ENCODE data around the gene PKP1.
"Not testable (repeated sequence)": the region's sequence is repeated elsewhere in the genome, so short reads cannot be mapped to it uniquely, and the experiment has no call there.

PKP1 gene, protein sequence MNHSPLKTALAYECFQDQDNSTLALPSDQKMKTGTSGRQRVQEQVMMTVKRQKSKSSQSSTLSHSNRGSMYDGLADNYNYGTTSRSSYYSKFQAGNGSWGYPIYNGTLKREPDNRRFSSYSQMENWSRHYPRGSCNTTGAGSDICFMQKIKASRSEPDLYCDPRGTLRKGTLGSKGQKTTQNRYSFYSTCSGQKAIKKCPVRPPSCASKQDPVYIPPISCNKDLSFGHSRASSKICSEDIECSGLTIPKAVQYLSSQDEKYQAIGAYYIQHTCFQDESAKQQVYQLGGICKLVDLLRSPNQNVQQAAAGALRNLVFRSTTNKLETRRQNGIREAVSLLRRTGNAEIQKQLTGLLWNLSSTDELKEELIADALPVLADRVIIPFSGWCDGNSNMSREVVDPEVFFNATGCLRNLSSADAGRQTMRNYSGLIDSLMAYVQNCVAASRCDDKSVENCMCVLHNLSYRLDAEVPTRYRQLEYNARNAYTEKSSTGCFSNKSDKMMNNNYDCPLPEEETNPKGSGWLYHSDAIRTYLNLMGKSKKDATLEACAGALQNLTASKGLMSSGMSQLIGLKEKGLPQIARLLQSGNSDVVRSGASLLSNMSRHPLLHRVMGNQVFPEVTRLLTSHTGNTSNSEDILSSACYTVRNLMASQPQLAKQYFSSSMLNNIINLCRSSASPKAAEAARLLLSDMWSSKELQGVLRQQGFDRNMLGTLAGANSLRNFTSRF

DNA sequence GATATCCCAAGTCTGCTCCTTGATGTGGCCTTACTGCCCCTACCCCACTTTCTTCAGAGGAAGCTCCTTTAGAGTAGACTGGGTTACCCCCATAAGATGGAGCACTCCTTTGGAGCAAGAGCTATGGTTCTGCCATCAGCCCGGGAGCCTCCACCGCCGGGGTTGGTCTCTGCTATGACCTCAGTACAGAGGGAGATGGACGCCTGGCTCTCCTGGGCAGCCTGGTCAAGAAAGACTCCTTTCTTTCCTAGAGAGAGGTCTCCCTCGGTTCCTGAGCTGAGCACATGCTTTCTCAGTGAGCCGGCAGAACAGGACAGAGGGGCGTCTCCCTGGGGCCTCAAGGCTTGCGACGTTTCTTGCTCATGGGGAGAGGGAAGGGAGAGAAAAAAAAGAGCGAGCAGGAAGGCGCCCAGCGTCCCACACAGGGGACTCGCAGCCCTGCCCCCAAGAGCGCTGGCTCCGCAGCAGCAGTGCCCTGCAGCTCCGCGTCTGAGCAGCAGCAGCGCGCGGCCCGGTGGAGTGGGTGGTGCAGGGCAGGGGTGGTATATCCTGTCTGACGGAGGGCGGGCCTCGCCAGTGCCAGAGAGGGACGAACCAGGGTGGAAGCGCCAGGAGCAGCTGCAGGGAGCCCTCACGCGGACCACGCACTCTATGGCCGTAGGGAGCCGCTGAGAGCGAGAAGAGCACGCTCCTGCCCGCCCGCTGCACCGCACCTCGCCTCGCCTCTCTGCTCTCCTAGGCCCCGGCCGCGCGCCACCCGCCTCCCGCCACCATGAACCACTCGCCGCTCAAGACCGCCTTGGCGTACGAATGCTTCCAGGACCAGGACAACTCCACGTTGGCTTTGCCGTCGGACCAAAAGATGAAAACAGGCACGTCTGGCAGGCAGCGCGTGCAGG is at the start of gene PKP1:
Gene PKP1 (plus strand): TSS at position 576 of the 899 bp plus-strand sequence. CDS start 197 bp downstream, at position 773.
- Histone ChIP-seq H3K36me3 (ENCODE audit: insufficient read depth, low read length) (no peaks in the 10 kb centered on the region), H3K4me1 (ENCODE audit: insufficient read depth, low read length) (peaks cover 7% of the 10 kb centered on the region), H3K27ac (ENCODE audit: low read depth, low read length) (no peak within 1 kb of the TSS), H3K9me3 (ENCODE audit: low read length) (no peaks in the 10 kb centered on the region), H3K9ac (ENCODE audit: low read length) (no peak within 1 kb of the TSS), H3K4me3 (ENCODE audit: low read depth in 1 of 2, low read length in 2 of 2) (peak within 1 kb of the TSS in 1 of 2 donors; percentile 23), H3K27me3 (ENCODE audit: control insufficient read depth in 1 of 2, insufficient read depth in 2 of 2, low read length in 2 of 2) (peaks cover 9 to 36% of the 10 kb centered on the region in 2 donors)

- not testable (repeated sequence) for H3K27me3 ChIP-seq (ENCODE audit: control insufficient read depth in 1 of 2, insufficient read depth in 2 of 2, low read length in 2 of 2); H3K9me3 ChIP-seq (ENCODE audit: low read length); H3K4me1 ChIP-seq (ENCODE audit: insufficient read depth, low read length); H3K27ac ChIP-seq (ENCODE audit: low read depth, low read length); H3K9ac ChIP-seq (ENCODE audit: low read length); H3K36me3 ChIP-seq (ENCODE audit: insufficient read depth, low read length); H3K4me3 ChIP-seq (ENCODE audit: low read depth in 1 of 2, low read length in 2 of 2)
These were observed 43.7 kb upstream of the PKP1 start for GRCh38 chr1:201239646-201240045.

DNA sequence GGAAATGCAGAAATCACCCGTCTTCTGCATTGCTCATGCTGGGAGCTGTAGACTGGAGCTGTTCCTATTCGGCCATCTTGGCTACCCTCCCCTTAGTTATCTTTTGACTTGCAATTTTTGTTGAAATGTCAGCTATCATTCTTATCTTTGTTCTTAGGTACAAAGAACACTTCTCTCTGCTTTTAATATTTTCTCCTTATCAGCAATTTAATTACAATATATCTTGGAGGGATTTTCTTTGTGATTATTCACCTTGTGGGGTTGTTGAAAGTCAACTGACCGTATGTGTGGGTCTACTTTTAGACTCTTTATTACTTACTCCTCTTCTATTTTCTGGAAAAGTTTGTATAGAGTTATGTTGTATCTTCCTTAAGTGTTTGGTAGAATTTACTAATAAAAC is 43.1 kb upstream of the PKP1 start:
- Histone ChIP-seq H3K9ac (ENCODE audit: low read length) (no peak overlapping the region), H3K9me3 (ENCODE audit: low read length) (no peaks in the 10 kb centered on the region), H3K4me1 (ENCODE audit: insufficient read depth, low read length) (no peaks in the 10 kb centered on the region), H3K4me3 (ENCODE audit: low read depth in 1 of 2, low read length in 2 of 2) (no peak overlapping the region), H3K27ac (ENCODE audit: low read depth, low read length) (no peak overlapping the region), H3K36me3 (ENCODE audit: insufficient read depth, low read length) (no peaks in the 10 kb centered on the region), H3K27me3 (ENCODE audit: control insufficient read depth in 1 of 2, insufficient read depth in 2 of 2, low read length in 2 of 2) (no peaks in the 10 kb centered on the region)

DNA sequence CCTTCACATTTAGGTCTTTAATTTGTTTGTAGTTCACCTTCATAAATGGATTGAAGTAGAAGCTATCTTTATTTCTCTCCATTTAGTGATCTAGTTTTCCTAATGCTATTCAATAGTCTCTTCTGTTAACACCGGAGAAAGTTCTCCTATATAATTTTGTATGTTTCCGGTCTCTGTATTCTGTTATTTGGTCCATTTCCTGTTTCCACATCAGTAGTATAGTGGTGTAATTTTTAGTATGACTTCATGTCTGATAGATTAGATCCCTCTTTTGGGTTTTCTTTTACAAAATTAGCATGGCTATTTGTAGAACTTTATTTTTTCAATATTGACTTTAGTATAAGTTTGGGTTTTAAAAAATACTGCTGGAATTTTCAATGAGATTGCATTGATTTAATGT is 41.6 kb upstream of the PKP1 start:
- no peak overlapping the region for H3K9ac ChIP-seq (ENCODE audit: low read length)
- no peaks in the 10 kb centered on the region for H3K4me1 ChIP-seq (ENCODE audit: insufficient read depth, low read length)
- H3K27ac ChIP-seq (ENCODE audit: low read depth, low read length), result no peak overlapping the region
- no peaks in the 10 kb centered on the region for H3K9me3 ChIP-seq (ENCODE audit: low read length)
- H3K36me3 ChIP-seq (ENCODE audit: insufficient read depth, low read length), result no peaks in the 10 kb centered on the region
- H3K27me3 ChIP-seq (ENCODE audit: control insufficient read depth in 1 of 2, insufficient read depth in 2 of 2, low read length in 2 of 2), result no peaks in the 10 kb centered on the region
- no peak overlapping the region for H3K4me3 ChIP-seq (ENCODE audit: low read depth in 1 of 2, low read length in 2 of 2)

DNA sequence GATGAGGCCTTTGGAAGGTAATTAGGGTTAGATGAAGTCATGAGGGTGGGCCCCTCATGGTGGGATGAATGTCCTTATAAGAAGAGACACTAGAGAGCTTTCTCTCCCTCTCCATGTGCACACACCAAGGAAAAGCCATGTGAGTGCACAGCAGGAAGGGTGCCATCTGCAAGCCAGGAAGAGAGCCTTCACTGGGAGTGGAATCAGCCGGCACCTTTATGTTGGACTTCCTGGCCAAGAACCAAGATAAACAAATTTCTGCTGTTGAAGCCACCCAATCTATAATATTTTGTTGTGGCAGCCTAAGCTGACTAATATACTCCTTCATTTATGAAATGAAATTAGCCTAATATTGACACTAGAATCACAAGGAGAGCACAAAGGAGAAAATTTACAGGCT is 38.2 kb upstream of the PKP1 start:
- Histone ChIP-seq H3K27ac (ENCODE audit: low read depth, low read length) (no peak overlapping the region), H3K9me3 (ENCODE audit: low read length) (no peaks in the 10 kb centered on the region), H3K27me3 (ENCODE audit: control insufficient read depth in 1 of 2, insufficient read depth in 2 of 2, low read length in 2 of 2) (no peaks in the 10 kb centered on the region), H3K4me1 (ENCODE audit: insufficient read depth, low read length) (no peaks in the 10 kb centered on the region), H3K9ac (ENCODE audit: low read length) (no peak overlapping the region), H3K36me3 (ENCODE audit: insufficient read depth, low read length) (no peaks in the 10 kb centered on the region), H3K4me3 (ENCODE audit: low read depth in 1 of 2, low read length in 2 of 2) (no peak overlapping the region)

DNA sequence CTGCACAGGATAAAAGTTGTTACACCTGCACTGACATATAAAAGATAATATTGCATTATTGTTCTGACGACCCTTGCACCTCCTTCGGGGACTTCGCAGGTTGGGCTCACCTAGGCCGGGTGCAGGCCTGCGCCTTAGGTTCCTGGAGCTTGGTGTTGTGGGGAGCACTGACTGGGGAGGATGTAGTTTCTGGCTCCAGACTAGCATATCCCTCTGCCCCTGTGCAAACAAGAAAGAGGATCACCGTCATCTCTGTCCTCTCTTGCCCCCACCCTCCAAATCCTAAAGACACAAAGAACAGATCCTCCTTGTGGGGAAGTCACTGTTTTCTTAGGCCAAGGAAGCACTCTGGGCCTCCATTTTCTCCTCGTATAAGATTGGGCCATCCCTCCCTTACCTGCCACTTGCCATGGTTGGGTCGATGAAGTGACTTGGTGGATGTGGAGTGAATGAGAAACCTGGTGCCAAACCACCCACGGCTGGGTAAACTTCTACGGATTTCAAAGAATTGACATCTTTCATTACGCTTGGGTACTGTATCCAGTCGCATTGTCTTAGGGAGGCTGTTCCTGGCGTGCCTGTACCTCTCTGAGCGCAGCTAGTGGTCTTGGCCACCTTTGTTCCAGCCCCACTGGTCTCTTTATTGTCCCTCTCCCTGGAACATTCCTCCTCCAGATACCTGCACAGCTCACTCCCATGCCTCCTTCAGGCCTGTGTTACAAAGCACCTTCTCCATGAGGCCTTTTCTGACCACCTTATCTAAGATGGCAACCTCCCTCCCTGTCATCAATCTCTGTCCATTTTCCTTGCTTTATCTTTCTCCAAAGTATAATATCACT is 34.4 kb upstream of the PKP1 start:
- H3K27me3 ChIP-seq (ENCODE audit: control insufficient read depth in 1 of 2, insufficient read depth in 2 of 2, low read length in 2 of 2), result no peaks in the 10 kb centered on the region
- no peak overlapping the region for H3K4me3 ChIP-seq (ENCODE audit: low read depth in 1 of 2, low read length in 2 of 2)

DNA sequence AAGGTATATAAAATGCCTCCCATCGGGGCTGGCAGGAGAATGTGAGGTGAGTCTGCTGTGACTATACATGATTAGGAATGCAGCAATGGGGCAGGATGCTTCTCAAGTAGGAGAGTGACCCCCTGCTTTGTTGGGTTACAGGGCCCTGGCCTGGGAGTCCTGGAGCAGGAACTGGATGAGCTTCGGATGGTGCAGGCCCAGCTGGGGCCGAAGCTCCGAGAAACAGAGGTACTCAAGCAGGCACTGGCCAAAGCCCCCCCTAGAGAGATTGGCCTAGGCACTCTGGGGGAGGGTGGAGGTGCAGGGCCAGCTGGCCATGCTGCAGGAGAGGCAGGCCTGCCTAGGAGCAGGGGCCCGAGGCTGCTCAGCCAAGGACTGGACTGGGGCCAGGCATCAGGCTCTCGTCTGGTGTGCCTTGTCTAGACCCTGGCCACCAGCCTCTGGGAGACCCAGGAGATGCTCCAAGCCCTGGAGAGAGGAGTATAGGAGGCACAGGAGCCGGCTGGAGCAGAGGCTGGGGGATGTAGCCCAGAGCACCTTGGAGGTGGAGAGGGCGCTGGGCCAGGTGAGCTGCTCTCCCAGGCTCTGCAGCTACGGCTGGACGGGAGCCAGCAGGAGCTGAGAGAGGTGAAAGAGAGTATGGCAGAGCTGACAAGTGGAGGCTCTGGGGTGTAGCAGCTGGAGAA is 32.8 kb upstream of the PKP1 start:
- no peaks in the 10 kb centered on the region for H3K36me3 ChIP-seq (ENCODE audit: insufficient read depth, low read length)

More for the DNA sequence above, 34.4 kb upstream of the PKP1 start:
- Histone ChIP-seq H3K27ac (ENCODE audit: low read depth, low read length) (no peak overlapping the region), H3K9ac (ENCODE audit: low read length) (no peak overlapping the region), H3K4me1 (ENCODE audit: insufficient read depth, low read length) (no peaks in the 10 kb centered on the region), H3K9me3 (ENCODE audit: low read length) (no peaks in the 10 kb centered on the region), H3K36me3 (ENCODE audit: insufficient read depth, low read length) (no peaks in the 10 kb centered on the region)

GRCh38 chr1:201251411-201251810 is 31.9 kb upstream of the PKP1 start:
- Histone ChIP-seq H3K27ac (ENCODE audit: low read depth, low read length) (no peak overlapping the region), H3K9me3 (ENCODE audit: low read length) (no peaks in the 10 kb centered on the region), H3K9ac (ENCODE audit: low read length) (no peak overlapping the region), H3K4me1 (ENCODE audit: insufficient read depth, low read length) (no peaks in the 10 kb centered on the region), H3K36me3 (ENCODE audit: insufficient read depth, low read length) (no peaks in the 10 kb centered on the region), H3K4me3 (ENCODE audit: low read depth in 1 of 2, low read length in 2 of 2) (no peak overlapping the region), H3K27me3 (ENCODE audit: control insufficient read depth in 1 of 2, insufficient read depth in 2 of 2, low read length in 2 of 2) (peaks cover 0 to 10% of the 10 kb centered on the region in 2 donors)

More for the DNA sequence above, 32.8 kb upstream of the PKP1 start:
- Histone ChIP-seq H3K9me3 (ENCODE audit: low read length) (no peaks in the 10 kb centered on the region), H3K4me3 (ENCODE audit: low read depth in 1 of 2, low read length in 2 of 2) (no peak overlapping the region), H3K9ac (ENCODE audit: low read length) (no peak overlapping the region), H3K27ac (ENCODE audit: low read depth, low read length) (no peak overlapping the region), H3K4me1 (ENCODE audit: insufficient read depth, low read length) (no peaks in the 10 kb centered on the region), H3K27me3 (ENCODE audit: control insufficient read depth in 1 of 2, insufficient read depth in 2 of 2, low read length in 2 of 2) (peaks cover 0 to 8% of the 10 kb centered on the region in 2 donors)

- no peak overlapping the region for H3K4me3 ChIP-seq (ENCODE audit: low read depth in 1 of 2, low read length in 2 of 2)
- peaks cover 0 to 10% of the 10 kb centered on the region in 2 donors for H3K27me3 ChIP-seq (ENCODE audit: control insufficient read depth in 1 of 2, insufficient read depth in 2 of 2, low read length in 2 of 2)
- no peak overlapping the region for H3K27ac ChIP-seq (ENCODE audit: low read depth, low read length)
- no peaks in the 10 kb centered on the region for H3K9me3 ChIP-seq (ENCODE audit: low read length)
- H3K9ac ChIP-seq (ENCODE audit: low read length), result no peak overlapping the region
- no peaks in the 10 kb centered on the region for H3K36me3 ChIP-seq (ENCODE audit: insufficient read depth, low read length)
- no peaks in the 10 kb centered on the region for H3K4me1 ChIP-seq (ENCODE audit: insufficient read depth, low read length)
These were observed 31.4 kb upstream of the PKP1 start for GRCh38 chr1:201251851-201252430.

DNA sequence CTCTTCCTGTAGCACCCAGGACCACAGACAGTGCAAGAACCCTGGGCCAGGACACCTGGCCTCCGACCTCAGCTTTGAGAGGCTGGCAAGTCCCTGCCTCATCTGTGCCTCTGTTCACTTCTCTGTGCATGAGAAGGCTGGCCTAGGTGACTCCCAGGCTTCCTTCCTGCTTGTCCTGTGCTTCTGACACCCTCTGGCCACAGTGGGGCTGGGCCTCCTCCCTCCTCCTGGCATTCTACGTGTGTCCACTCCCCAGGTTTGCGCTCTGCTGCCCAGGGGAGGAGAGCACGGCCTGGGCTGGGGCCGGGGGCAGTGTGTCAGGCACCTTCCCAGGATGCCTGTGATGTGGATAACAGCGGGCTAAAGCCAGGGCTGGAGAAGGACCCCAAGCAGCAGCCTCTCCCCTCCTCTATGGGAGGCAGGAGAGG is 30.3 kb upstream of the PKP1 start:
- Histone ChIP-seq H3K4me3 (ENCODE audit: low read depth in 1 of 2, low read length in 2 of 2) (no peak overlapping the region), H3K27me3 (ENCODE audit: control insufficient read depth in 1 of 2, insufficient read depth in 2 of 2, low read length in 2 of 2) (peaks cover 0 to 10% of the 10 kb centered on the region in 2 donors), H3K9me3 (ENCODE audit: low read length) (no peaks in the 10 kb centered on the region), H3K4me1 (ENCODE audit: insufficient read depth, low read length) (no peaks in the 10 kb centered on the region), H3K9ac (ENCODE audit: low read length) (no peak overlapping the region), H3K36me3 (ENCODE audit: insufficient read depth, low read length) (no peaks in the 10 kb centered on the region), H3K27ac (ENCODE audit: low read depth, low read length) (no peak overlapping the region)

All from muscle layer of colon (tissue), 2 donors.